Astrocyte of the spinal cord (primary cell): Measurements from ENCODE around the gene MEGF10.

Experiments used
- DNase-seq: peaks from one replicate; pipeline ENCODE4 v3.0.0; 2011; ENCODE audit warnings: low read depth, low spot score
- H3K4me3 ChIP-seq: 2 replicates; pipeline ENCODE4 v1.5.1; 2011; ENCODE audit warnings: low read depth, mild to moderate bottlenecking, low read length, moderate library complexity
- in situ Hi-C: cut with HindIII; loops from 2 replicates; pipeline ENCODE4 v1.10.0; 2017; ENCODE audit warnings: low sequenced_read_pairs
- TF ChIP-seq, protein P1 (sequence below): IDR thresholded peaks from 2 replicates; pipeline ENCODE4 v1.5.1; 2012; ENCODE audit warnings: low read depth, mild to moderate bottlenecking, low read length, inconsistent platforms

MEGF10 gene

DNA sequence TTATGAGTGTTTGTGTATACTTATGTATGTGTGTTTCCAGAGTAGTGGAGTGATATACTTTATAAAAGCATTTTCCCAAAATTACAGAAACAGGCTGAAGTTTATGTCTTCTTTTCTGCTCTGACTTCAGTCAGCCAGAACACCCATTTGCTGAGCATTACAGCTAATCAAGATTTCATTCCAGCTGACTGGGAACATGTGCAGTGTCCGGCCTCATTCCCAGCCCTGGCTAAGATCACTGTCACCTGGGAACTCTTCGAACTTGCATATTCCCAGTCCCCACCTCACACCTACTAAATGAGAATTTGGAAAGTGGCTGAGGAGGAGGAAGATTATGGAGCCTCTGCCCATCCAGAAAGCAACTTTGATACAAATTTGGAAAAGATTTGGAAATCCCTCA, 136.1 kb downstream of the MEGF10 start:
- in situ Hi-C loops, result no loop called here
- TF ChIP-seq, protein P1, sequence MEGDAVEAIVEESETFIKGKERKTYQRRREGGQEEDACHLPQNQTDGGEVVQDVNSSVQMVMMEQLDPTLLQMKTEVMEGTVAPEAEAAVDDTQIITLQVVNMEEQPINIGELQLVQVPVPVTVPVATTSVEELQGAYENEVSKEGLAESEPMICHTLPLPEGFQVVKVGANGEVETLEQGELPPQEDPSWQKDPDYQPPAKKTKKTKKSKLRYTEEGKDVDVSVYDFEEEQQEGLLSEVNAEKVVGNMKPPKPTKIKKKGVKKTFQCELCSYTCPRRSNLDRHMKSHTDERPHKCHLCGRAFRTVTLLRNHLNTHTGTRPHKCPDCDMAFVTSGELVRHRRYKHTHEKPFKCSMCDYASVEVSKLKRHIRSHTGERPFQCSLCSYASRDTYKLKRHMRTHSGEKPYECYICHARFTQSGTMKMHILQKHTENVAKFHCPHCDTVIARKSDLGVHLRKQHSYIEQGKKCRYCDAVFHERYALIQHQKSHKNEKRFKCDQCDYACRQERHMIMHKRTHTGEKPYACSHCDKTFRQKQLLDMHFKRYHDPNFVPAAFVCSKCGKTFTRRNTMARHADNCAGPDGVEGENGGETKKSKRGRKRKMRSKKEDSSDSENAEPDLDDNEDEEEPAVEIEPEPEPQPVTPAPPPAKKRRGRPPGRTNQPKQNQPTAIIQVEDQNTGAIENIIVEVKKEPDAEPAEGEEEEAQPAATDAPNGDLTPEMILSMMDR, result no peak
- no peak overlapping the region for H3K4me3 ChIP-seq
- no peak for DNase-seq

DNA sequence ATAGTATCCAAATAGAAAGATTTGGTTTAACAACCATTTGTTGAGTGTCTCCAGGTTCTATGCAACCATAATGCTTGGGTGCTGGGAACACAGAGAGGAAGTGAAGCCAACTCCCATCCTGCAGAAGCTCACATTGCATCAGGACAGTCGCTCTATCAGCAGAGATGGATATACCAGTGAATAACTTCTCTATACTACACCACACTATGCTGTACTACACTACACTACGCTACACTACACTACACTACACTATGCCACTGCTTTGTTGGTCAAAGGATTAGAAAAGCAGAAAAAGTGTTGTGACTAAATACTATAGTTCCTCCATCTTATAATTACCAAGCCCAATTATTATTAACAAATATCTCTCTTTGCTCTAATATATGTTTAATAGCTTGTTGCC, 137.7 kb downstream of the MEGF10 start:
- no peak for DNase-seq
- no peak overlapping the region for H3K4me3 ChIP-seq
- TF ChIP-seq, protein P1, result no peak
- in situ Hi-C loops, result no loop called here

DNA sequence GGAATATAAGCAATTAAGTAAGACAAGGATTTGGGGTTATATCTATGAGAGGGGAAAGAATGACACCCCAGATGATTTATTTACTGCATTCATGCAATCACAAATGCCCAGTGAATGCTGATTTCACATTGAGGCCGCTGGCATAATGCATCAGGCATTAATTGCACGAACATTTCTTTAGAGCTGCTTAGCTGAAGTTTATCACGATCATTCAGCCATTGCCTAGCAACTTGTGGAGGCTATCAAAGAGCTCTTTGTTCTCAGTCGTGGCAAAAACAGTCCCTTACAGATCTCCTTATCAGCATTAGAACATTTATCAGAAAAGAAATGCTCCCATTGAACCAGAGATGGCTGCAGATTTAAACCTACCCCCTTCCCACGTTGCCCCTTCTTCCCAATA, 138.2 kb downstream of the MEGF10 start:
- TF ChIP-seq, protein P1, result no peak
- H3K4me3 ChIP-seq, result no peak overlapping the region
- in situ Hi-C loops, result no loop called here
- no peak for DNase-seq

DNA sequence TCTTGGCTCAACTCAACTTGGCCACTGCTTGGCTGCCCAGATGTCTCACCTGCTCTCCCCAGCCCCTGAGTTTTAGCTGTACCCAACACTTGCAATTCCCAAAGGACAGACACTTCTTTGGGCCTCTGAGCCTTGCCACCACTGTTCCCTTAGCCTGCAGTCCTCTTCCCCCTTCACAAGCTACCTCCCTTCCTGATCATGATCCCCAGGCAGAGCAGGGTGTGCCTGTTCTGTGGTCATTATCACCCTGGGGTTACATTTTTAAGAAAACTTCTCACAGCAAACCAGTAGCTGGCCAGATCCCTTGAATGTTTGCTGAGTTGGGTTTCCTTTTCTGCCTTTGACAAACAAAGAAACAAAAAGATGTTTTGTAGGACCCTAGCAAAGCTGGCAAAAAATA, 139.3 kb downstream of the MEGF10 start:
- DNase-seq, result no peak
- in situ Hi-C loops, result no loop called here
- TF ChIP-seq, protein P1, result no peak
- no peak overlapping the region for H3K4me3 ChIP-seq

DNA sequence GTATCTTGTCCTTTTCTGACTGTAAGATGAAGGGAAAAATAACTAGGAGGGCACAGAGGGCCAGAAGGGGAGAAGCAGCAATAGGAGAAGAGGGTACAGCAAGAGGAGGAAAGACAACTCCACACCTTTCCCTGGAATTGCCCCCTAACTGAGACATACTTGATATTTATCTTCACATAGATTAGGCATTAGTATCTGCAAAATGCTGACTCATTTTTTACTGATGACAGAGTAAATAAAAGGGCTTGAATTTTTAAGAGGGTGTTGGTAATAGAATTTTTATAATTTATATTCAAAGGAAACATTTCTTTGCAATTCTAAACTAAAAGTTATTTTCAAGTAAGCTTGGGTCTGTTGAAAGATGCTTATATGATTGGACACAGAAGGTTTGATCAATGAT, 140.0 kb downstream of the MEGF10 start:
- H3K4me3 ChIP-seq, result no peak overlapping the region
- in situ Hi-C loops, result no loop called here
- TF ChIP-seq, protein P1, result no peak
- DNase-seq, result no peak

DNA sequence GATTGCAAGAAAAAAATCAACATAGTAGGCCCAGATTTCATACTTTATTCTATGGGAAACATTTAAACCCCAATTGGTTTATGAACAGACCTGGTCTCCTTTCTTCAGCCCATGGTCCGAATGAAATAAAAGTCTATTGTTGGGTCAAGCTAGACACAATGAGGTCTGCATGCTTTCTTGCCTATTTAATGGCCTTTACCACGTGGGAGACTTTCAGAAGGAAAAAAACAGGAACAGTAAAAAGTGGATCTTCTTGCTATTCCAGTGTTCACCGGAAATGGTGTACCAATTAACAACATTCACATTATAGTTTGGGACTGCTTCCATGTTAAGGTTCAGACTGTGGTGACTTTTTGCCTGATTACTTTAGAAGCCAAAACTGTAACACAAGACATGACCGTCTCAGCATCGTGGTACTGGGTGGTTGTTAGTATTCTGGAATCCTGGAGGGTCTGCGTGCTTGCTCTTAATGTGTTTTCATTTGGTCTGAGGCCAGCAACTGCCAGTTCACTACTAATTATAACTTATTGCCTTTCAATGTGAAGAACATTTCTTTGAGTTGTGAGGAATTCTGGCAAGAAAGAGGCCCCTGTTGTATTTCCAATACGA, 141.5 kb downstream of the MEGF10 start:
- no peak for DNase-seq
- no peak overlapping the region for H3K4me3 ChIP-seq
- in situ Hi-C loops, result no loop called here
- TF ChIP-seq, protein P1, result no peak

DNA sequence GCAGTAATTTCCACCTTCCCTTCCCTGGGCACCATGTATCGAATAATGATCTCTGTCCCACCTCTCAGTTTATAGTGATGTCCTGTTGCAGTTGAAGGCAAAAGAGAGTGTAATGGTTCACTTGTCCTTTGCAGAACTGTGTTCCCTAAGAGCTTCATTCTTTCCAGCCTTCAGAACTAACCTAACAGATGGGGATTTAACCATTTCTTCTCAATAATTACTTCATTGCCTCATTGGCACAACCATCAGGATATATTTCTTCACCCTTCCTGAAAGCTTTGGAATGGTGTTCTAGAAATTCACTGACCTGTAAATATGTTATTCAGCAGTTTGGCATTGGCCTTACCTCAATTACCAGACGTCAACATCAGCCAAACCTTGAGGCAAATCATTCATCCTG, 142.9 kb downstream of the MEGF10 start:
- DNase-seq, result no peak
- H3K4me3 ChIP-seq, result no peak overlapping the region
- TF ChIP-seq, protein P1, result no peak
- in situ Hi-C loops, result no loop called here
